ENCODE data around the gene FADS2.

Gene FADS2

GRCh38 chr11:61897387-61898246 lies 69.5 kb downstream of the FADS2 start:
- DNase-seq (ENCODE audit: extremely low read depth, insufficient read length), result peak; percentile 60
- peak; percentile 97 for TF ChIP-seq CTCF (IDR thresholded peaks at IDR 0.05; ENCODE audit: insufficient read depth, low read length, poor library complexity, severe bottlenecking)
- Histone ChIP-seq H3K36me3 (ENCODE audit: control insufficient read depth, insufficient read depth, low read length) (no peaks in the 10 kb centered on the region), H3K4me3 (replicated peaks; ENCODE audit: low read depth, low read length) (no peak overlapping the region), H3K27me3 (replicated peaks; ENCODE audit: control insufficient read depth, insufficient read depth, low read length) (peaks cover 1% of the 10 kb centered on the region; the same call in 1 of the 2 replicates)

DNA sequence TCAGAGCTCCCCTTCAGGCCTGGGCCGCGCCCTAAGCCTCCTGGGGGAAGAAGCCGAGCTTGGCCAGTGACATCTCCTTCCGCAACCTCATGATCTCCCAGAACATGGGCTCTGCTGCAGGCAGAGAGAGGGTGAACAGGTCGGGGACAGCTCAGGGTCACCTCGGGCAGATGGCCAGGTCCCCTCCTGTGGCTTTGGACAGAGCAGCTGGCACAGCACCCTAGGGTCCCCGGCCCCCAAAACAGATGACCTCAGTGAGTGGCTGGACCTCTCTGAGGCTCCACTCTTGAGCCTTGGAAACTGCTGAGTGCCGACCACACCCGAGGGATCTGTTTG lies 70.1 kb downstream of the FADS2 start:
- Histone ChIP-seq H3K36me3 (ENCODE audit: control insufficient read depth, insufficient read depth, low read length) (no peaks in the 10 kb centered on the region), H3K27me3 (replicated peaks; ENCODE audit: control insufficient read depth, insufficient read depth, low read length) (peaks cover 1% of the 10 kb centered on the region; the same call in 1 of the 2 replicates), H3K4me3 (replicated peaks; ENCODE audit: low read depth, low read length) (no peak overlapping the region)
- TF ChIP-seq CTCF (IDR thresholded peaks at IDR 0.05; ENCODE audit: insufficient read depth, low read length, poor library complexity, severe bottlenecking), result no peak
- no peak for DNase-seq (ENCODE audit: extremely low read depth, insufficient read length)

DNA sequence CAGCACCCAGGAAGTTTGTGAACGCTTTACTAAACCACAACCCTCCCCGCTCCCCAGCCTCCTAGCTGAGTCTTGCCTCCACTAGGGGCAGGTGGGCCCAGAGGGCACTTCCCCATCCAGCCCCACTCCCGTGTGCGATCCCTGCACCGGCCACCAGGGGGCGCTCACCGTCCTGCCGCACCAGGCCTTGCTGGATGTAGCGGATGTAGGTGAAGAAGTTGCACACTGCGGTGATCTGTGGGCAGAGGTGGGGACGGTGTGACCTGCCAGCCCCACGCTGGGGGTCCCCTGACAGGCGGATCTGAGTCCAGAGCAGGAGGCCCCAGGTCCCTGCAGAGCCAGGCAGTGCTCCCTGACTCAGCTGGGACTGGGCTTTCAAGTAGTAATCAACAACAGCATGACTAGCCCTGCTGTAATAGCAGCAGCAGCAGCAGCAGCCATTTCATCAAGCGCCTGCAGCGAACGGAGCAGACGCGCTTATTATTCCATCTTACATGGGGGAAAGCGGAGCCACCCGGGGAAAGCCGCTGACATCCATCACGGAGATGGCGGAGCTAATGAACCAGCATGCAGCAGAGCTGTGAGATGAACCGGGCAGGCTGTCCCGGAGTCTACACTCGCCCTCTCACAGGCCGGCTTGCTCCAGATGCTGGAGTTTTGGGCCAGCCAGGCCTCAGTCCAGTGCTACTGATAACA lies 71.2 kb downstream of the FADS2 start:
- TF ChIP-seq CTCF (IDR thresholded peaks at IDR 0.05; ENCODE audit: insufficient read depth, low read length, poor library complexity, severe bottlenecking), result peak; percentile 100
- Histone ChIP-seq H3K36me3 (ENCODE audit: control insufficient read depth, insufficient read depth, low read length) (no peaks in the 10 kb centered on the region), H3K4me3 (replicated peaks; ENCODE audit: low read depth, low read length) (no peak overlapping the region), H3K27me3 (replicated peaks; ENCODE audit: control insufficient read depth, insufficient read depth, low read length) (peaks cover 1% of the 10 kb centered on the region; the same call in 1 of the 2 replicates)
- peak; percentile 92 for DNase-seq (ENCODE audit: extremely low read depth, insufficient read length)

DNA sequence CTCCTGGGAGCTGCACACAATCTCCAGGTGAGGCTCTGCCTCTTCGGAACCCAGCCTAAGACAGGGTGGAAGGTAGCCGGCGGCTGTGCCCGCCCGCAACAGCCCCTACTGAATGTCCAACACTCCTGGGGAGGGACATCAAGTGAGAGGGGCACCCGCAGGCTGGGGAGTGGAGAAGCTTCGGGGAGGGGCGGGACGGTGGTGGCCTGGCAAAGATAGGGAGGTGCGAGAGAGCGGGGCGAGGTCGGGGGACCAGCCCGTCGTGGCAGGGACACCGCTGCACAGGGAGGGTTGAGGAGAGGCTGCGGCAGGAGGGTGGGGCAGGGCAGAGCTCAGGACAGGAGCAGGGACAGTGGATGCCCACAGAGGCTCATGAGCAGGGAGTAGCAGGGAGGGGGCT lies 72.2 kb downstream of the FADS2 start:
- Histone ChIP-seq H3K36me3 (ENCODE audit: control insufficient read depth, insufficient read depth, low read length) (no peaks in the 10 kb centered on the region), H3K27me3 (replicated peaks; ENCODE audit: control insufficient read depth, insufficient read depth, low read length) (peaks cover 1% of the 10 kb centered on the region; the same call in 1 of the 2 replicates), H3K4me3 (replicated peaks; ENCODE audit: low read depth, low read length) (no peak overlapping the region)
- no peak for TF ChIP-seq CTCF (IDR thresholded peaks at IDR 0.05; ENCODE audit: insufficient read depth, low read length, poor library complexity, severe bottlenecking)
- no peak for DNase-seq (ENCODE audit: extremely low read depth, insufficient read length)

DNA sequence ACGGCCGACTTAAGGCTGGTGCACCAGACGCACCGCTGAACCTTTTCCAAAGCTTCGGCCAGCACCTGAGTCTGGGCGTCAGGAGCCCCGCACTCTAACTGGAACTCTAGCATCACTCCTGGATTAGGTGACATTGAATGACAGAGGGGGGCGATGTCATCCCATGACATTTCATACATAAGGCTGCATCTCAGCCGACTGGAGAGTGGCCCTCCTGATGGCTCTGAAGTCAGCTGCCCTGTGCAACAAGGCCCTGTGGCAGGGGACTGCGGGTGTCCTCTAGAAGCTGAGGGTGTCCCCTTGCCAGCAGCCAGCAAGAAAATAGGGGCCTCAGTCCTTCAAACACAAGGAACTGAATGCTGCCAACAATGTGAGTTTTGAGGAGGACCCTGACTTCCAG lies 73.3 kb downstream of the FADS2 start:
- Histone ChIP-seq H3K4me3 (replicated peaks; ENCODE audit: low read depth, low read length) (no peak overlapping the region), H3K36me3 (ENCODE audit: control insufficient read depth, insufficient read depth, low read length) (no peaks in the 10 kb centered on the region), H3K27me3 (replicated peaks; ENCODE audit: control insufficient read depth, insufficient read depth, low read length) (peaks cover 1% of the 10 kb centered on the region; the same call in 1 of the 2 replicates)
- no peak for TF ChIP-seq CTCF (IDR thresholded peaks at IDR 0.05; ENCODE audit: insufficient read depth, low read length, poor library complexity, severe bottlenecking)
- no peak for DNase-seq (ENCODE audit: extremely low read depth, insufficient read length)

Data from GM06990 (cell line).